Caki2 (cell line): ENCODE data around the gene PER2. TPM values are rescaled to one million over a fixed set of nuclear protein-coding genes. Genes with fewer than 3 reads are reported as not detected.
"Not testable (repeated sequence)": the region's sequence is repeated elsewhere in the genome, so short reads cannot be mapped to it uniquely, and the experiment has no call there.

Experiments used
- DNase-seq: peaks from one replicate; pipeline ENCODE4 v3.0.0-alpha.2; 2015; ENCODE audit warnings: low read depth
- in situ Hi-C: cut with HindIII; loops from 2 replicates; pipeline ENCODE4 v1.10.0; 2016; ENCODE audit warnings: low sequenced_read_pairs, low pct_unique_long_range_greater_than_20kb, mixed read lengths
- total RNA-seq: library from RNA; depleted of rRNA; stranded (reverse); fragments of >200 nt; shearing (Covaris generic); gene quantifications from 2 replicates; pipeline ENCODE4 v1.2.3, GENCODE V29; 2014; ENCODE audit warnings: low replicate concordance

PER2 gene
- total RNA-seq, 1 experiment from 2014 or later, result 0.95 TPM

DNA sequence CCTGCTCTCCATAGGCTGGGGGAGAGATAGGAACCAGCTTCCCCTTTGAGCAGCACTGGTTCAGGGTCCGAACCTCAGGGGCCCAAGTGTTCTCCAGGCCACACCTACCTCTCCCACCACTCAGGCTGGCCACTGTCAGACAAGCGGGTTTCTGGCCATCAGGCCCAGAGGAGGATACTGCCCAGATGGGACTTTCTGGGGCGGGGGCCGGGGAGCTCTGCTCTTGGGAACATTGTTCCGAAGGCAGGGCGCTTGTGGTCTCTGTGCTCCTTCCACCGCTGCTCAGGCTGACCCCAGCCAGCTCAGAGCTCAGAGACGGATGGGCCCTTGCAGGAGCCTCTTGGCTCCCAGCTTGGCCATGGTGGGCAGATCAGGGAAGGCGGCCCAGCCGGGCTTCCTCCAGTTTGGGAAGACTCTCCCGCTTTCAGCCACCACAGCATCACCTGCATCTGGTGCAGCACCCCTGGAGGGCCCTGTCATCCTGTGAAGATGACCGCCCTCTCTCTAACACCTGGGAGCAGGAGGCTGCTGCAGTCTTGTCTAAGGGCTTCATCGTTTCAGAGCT is 26.7 kb upstream of the PER2 start:
- in situ Hi-C loops, result no loop called here
- no peak for DNase-seq

DNA sequence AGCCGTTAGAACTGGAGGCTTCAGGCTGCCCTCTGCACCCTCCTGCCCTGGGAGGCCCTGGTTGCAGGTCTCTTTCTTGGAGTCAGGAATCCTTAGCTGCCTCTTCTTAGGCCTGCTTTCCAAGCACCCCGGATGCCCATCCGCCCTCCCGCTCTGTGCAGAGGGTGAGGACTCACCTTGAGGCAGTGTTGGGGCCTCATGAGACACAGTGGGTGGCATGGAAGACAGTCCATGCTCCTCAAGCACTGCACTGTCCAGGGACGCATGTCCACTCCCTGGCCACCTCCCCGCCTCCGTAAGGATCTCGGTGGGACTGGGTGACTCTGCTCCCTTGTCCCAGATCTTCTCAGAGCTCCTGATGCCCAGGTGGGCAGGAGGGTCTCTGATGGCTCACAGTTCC is 26.2 kb upstream of the PER2 start:
- in situ Hi-C loops, result no loop called here
- DNase-seq, result no peak

DNA sequence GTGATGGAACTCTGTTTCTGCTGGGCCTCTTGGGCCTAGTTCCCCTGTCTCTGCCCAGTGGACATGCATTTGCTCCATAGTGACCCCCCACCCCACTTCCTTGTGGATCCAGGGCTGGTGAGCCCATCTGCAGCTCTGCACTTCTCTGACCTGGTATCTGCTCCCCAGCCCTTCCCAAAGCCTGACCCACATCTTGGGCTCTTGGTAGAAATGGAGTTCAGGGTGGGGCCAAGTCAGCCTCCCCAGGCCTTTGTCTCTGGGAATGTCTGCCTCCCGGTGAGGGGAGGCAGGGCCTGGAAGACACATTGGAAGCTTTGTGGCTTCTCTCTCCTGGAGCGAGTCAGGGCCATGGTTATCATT is 25.6 kb upstream of the PER2 start:
- in situ Hi-C loops, result no loop called here
- DNase-seq, result no peak

DNA sequence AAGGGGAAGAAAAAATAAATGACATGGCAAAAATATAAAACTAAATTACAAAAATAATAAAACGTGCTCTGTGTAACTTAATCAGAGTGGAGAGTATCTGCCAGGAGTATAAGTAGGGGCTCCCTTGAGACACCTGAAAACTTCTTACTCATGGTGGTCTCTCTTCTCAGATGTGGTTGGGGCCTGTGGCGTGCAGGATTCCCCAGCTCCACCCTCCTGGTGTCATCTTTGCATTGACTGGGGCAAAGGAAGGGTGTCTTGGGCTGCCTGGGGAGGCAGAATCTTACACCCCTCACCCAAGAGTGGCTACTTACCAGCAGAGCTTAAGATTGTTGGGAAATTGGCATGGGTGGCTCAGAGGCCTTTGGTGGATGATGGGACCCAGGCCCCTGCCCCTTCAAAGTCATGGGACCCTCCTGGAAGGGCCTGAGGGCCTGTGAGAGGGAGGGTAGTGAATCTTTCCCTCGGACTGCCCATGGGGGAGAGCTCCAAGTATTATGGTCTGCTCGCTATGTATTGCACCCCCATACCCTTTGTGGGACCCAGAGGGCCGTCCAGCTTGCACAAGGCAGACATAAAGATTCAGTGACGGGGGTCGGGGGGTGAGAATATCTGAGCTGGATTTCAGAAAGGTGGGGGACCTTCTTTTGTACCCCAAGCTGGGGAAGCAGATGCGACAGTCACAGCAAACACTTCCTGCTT is 25.0 kb upstream of the PER2 start:
- DNase-seq, result no peak
- in situ Hi-C loops, result no loop called here

DNA sequence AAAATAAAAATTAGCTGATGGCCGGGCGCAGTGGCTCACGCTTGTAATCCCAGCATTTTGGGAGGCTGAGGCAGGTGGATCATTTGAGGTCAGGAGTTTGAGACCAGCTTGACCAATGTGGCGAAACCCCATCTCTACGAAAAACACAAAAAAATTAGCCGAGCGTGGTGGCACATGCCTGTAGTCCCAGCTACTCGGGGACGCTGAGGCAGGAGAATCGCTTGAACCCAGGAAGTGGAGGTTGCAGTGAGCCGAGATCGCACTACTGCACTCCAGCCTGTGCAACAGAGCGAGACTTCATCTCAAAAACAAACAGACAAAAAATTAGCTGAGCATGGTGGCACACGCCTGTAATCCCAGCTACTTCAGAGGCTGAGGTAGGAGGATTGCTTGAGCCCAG is 22.3 kb upstream of the PER2 start:
- in situ Hi-C loops, DNase-seq: not testable (repeated sequence)

DNA sequence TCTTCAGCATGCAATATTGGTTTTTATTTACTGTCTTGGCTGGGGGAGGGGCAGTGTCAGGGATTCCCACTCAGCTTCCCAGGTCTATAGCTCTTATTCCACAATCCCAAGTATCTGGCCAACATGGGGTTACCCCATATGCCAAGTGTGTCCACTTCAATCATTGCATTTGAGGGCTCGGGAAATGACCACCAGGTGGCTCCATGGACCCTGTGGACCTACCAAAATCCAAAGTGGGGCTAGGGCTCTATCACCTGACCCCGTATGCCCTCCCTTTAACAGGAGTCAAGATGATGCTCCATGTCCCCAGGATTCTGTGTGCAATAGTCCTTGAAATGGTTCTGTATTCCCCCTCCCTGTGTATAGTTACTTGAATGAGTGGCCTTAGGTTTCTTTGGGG is 19.8 kb upstream of the PER2 start:
- no peak for DNase-seq
- in situ Hi-C loops, result no loop called here

DNA sequence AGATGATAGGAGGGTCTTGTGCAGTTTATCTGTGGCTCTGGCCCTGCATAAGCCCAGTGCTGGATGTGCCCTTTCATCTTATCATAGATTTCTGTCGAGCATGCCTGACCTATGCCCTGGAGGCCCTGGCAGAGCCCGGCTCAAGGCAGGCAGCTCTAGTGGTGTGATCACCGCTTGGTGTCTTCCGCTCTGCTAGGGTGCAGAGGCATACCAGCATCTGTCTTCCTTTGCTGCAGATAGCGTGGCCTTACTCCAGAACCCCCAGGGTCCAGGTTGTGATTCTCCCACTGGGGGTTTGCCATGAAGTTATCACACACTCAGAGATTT is 18.2 kb upstream of the PER2 start:
- DNase-seq, result no peak
- in situ Hi-C loops, result no loop called here

DNA sequence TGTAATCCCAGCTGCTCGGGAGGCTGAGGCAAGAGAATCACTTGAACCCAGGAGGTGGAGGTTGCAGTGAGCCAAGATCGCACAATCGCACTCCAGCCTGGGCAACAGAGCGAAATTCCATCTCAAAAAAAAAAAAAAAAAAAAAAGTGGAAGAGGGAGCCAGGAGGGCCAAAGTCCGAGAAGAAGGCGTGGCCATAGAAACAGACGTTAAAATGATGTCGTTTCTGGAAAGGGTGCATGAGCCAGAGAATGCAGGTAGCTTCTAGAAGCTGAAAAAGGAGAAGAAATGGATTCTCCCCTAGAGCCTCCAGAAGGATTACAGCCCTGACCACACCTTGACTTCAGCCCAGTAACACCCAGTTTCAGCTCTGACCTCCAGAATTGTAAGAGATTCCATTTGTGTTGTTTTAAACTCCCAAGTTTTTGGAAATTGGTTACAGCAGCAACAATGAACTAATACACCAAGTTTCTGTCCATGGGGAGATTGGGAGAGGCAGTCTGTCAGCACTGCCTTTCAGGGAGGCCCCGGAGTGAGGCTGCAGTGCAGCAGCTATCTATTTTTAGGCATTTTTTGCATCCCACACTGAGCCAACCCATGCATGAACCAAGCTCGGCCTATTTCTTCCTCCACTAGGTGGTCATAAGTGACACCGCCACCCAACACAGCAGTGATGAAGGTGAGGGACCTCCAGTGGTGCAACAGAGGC is 17.7 kb upstream of the PER2 start:
- DNase-seq, result no peak
- in situ Hi-C loops, result no loop called here

DNA sequence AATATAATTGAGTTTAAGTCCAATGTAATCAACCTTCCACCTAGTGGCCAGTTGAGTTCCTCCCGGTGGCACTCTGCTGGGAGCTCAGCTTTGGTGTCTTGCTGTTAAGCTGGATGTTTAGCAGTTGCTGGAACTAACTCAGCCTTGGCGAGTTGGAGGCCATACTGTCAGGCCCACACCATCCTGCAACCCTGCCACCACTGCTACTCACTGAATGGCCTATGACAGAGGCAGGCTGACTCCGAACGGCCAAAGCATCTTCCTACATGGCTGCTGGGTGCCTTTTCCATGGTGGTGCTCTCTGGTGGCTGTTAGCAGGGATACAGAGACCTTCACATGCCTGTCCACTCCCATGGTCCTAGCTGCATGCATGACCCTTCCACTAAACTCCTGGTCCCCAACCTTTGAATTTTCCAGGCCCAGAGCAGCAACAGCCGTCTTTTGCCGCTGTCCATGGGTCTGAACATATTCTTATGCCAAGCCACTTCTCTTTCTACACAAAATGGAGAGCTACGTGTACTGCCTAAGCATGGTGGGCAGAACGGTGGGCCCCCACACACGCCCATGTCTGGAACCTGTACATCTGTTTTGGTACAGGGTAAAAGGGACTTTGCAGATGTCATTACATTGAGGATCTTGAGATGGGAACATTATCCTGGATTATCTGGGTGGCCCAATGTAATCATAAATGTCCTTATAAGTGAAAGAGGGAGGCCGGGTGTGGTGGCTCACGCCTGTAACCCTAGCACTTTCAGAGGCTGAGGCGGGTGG is 16.9 kb upstream of the PER2 start:
- in situ Hi-C loops, result no loop called here
- peak; percentile 7 for DNase-seq

DNA sequence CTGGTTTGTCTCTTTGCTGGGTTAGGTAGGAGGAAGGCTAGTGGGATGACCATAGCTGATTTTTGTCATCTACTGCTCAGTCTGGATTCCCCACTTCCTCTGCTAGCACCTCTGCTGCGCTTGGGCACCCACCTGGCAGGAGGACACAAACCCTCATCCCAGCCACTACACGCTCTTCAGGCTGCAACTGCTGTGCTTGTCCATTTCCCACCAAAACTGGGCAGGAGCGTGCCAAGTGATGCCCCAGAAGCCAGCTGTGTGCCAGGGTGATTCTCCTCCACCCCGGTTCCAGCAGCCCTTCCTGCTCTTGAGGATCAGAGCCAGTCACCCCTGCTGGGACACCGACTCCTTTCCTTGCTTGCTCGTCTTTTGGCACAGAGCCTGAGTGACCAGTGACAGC is 15.7 kb upstream of the PER2 start:
- in situ Hi-C loops, result no loop called here
- DNase-seq, result no peak

DNA sequence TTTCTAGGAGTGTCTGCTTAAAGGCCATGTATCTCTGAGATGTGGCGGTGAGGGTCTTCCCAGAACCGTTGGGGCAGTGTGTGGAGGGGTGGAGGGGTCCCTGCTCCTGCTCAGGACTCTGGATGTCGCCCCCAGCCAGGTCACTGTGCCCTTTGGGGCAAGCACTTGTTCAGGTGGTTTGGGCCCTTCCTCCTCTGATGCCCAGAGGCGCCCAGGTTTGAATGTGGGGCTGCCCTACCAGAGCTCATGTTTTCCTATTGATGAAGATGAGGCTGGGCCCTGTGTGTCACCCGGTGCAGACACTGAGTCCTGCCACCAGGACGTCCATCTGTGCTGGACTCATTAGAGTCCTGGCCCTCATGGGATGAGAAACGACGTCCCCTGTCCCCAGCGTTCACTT is 14.3 kb upstream of the PER2 start:
- in situ Hi-C loops, result no loop called here
- no peak for DNase-seq

DNA sequence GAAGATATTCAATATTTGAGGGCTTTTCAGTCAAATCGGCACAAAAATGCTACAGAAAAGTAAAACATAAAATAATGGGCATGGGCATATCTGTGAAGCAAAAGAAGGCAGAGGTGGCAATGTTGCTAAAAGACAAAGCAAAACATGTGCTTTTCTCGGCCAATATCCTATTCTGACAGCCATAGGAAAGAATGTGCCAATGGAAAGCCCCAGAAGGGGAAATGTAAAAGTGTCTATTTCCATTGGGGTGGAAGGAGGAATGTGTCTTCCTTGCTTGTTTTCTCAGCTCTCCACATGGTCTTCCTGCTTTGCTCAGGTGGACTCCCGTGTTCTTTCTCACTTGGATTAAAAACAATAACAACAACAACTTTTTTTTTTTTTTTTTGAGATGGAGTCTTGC is 13.7 kb upstream of the PER2 start:
- in situ Hi-C loops, result no loop called here
- DNase-seq, result no peak

DNA sequence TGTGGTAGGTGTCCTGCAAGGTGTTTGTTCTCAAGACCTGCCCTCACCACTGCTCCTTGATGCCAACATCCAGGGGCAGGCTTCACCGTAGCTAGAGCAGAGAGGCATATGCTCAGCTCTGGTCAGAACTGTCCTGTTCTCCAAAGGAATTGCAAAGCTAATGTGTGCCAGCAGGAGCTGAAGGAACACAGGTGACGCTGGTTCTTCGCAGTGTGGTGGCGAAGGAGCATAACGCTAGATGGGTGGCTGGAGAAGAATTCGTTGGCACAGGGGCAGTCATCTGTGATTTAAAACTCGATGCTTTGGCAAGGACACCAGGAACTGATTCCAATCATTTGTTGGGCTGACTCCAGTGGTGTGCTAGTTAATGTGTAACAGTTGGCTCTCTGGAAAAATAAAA is 11.4 kb upstream of the PER2 start:
- DNase-seq, result peak; percentile 41
- in situ Hi-C loops, result no loop called here

DNA sequence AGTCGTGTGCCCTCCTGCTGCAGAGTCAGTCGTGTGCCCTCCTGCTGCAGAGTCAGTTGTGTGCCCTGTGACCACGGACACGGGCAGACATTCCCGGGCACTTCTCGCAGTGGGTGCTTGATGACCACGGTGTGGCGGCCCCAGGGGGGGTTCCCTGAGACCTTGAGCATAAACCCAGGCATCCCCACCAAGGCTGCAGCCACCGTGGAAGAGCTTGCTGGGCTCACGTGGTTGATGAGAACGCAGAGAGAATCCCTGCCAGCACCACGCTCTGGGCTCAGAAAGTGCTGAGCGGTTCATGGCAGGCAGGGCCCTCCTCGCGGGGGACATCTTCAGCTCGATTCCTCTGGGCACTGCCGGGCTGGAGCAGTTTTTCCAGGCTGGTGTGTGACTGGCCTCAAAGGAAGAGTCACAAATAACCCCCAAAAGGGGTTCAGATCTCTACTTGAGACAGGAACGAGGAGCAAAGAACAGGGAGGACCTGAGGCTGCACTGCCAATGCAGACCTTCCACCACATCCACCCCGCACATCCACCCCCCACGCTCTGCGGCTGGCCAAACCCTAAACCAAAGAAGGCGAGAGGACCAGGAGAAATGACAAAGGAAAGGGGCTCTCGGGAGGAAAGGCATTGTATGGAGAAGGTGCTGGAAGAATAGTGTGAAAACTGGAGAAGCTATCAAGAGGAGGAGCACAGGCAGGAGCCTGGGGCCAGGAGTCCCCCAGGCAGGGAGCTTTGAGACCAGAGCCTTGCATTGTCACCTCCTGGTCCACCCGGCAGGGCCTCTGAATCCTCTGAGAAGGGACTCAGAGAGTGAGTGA is 8.4 kb upstream of the PER2 start:
- in situ Hi-C loops, result no loop called here

DNA sequence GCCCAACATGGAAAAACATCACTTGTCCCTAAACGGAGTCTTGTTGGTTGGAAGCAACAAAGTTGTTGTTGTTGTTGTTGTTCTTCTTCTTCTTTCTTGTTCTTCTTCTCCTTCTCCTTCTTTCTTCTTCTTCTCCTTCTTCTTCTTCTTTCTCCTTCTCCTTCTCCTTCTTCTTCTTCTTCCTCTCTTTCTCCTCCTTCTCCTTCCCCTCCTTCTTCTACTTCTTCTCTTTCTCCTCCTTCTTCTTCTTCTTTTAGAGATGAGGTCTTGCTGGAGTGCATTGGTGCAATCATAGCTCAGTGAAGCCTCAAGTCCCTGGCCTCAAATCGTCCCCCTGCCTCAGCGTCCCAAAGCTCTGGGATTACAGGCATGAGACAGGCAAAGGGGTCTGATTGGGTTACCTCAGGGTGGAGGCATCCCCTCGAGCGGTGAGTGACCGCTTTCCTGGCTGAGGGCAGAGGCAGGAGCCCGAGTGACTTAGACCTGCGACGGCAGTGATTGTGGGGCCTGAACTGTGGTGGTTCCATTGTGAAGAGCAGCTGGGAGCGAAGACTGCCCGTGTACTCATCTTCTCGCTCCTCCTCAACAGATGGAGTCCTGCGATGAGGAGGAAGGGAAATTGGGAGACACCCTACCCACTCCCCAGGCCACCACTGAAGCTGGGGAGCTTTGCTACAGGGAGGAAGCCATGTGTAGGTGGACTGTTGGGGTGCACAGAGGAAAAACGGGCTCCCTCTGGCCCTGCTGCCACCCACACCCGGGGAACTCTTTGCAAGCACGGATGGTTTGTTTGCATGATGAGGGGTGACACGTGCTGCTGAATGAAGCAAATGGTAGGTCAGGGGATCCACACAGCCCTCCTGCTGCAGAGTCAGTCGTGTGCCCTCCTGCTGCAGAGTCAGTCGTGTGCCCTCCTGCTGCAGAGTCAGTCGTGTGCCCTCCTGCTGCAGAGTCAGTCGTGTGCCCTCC is 7.0 kb upstream of the PER2 start:
- no peak for DNase-seq

More for the DNA sequence above, 8.4 kb upstream of the PER2 start:
- no peak for DNase-seq

DNA sequence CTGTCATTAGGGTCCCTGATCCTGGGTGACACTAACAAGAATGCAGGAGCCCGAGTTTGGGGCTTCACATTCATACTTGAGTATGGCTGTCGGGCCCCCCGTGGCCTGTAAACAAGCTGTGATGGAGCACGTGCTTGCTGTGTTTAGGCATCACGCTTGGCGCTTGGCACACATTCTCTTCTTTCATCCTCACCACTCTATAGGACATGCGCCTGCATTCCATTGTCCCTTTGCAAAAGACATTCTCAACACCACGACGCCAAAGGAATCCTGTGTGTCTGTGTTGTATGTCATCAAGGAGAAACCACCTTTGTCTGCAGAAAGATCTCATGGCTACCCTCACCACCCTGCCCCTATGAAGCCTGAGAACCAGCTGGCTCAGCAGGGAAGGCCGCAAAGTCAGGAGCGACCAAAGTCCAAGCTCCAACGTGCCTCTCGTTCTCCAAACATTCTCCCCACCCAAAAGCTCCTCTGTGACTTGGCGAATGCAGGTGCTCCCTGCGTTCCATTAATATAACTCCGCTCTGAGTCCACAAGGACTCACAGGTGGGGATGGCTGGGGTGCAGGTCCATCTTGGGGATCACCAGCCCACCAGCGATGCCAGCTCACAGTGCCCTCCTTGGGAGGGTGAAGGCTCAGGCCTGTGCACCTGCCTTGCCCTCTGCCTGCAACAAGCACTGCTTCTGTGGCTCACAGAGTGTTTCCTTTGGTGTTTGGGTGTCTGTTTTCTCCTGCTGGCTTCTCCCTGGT is 6.2 kb upstream of the PER2 start:
- no peak for DNase-seq
- in situ Hi-C loops, result no loop called here

More for the DNA sequence above, 7.0 kb upstream of the PER2 start:
- in situ Hi-C loops, result no loop called here

DNA sequence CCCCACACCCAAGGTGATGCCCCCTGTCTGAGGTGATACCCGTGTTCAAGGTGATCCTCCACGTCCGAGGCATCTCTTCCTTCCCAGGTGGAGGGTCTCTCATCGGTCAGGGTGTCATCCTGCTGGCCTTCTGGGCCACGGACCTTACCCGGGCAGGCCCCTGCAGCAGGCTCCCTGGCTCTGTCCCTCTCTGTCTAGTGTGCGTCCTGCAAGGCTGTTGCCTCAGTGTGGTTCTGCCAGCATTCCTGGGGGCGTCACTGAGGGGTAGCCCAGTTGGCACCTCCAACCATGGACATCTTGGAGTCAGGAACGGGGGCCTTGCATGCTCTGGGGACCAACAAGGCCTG is 5.6 kb upstream of the PER2 start:
- in situ Hi-C loops, result no loop called here
- no peak for DNase-seq
